Measurements from ENCODE around the gene SFPQ. TPM values are rescaled to one million over a fixed set of nuclear protein-coding genes. Genes with fewer than 3 reads are reported as not detected.
A peak's percentile ranks its signal among the peaks of the same experiment; 100 is the strongest.

The SFPQ gene
- total RNA-seq, 1 donor from 2014 or later = 216 TPM

GRCh38 chr1:35223084-35223630 lies 30.2 kb upstream of the SFPQ start:
- TF ChIP-seq CTCF (IDR thresholded peaks at IDR 0.05; ENCODE audit: insufficient read depth, low read length, poor library complexity, severe bottlenecking) = no peak
- DNase-seq (ENCODE audit: low read depth) = no peak
- no peaks in the 10 kb centered on the region for H3K36me3 ChIP-seq (ENCODE audit: control insufficient read depth, insufficient read depth, low read length)
- H3K4me3 ChIP-seq (ENCODE audit: low read depth, low read length) = no peak overlapping the region
- no peaks in the 10 kb centered on the region for H3K27me3 ChIP-seq (ENCODE audit: control insufficient read depth, insufficient read depth, low read length)

GRCh38 chr1:35222322-35223083 lies 29.6 kb upstream of the SFPQ start:
- Histone ChIP-seq H3K36me3 (ENCODE audit: control insufficient read depth, insufficient read depth, low read length) (no peaks in the 10 kb centered on the region), H3K27me3 (ENCODE audit: control insufficient read depth, insufficient read depth, low read length) (no peaks in the 10 kb centered on the region), H3K4me3 (ENCODE audit: low read depth, low read length) (no peak overlapping the region)
- no peak for TF ChIP-seq CTCF (IDR thresholded peaks at IDR 0.05; ENCODE audit: insufficient read depth, low read length, poor library complexity, severe bottlenecking)
- DNase-seq (ENCODE audit: low read depth) = no peak

- Histone ChIP-seq H3K27me3 (ENCODE audit: control insufficient read depth, insufficient read depth, low read length) (no peaks in the 10 kb centered on the region), H3K4me3 (ENCODE audit: low read depth, low read length) (no peak overlapping the region), H3K36me3 (ENCODE audit: control insufficient read depth, insufficient read depth, low read length) (no peaks in the 10 kb centered on the region)
- no peak for DNase-seq (ENCODE audit: low read depth)
- TF ChIP-seq CTCF (IDR thresholded peaks at IDR 0.05; ENCODE audit: insufficient read depth, low read length, poor library complexity, severe bottlenecking) = peak; percentile 56
These were observed 28.0 kb upstream of the SFPQ start for GRCh38 chr1:35220976-35221375.

- TF ChIP-seq CTCF (IDR thresholded peaks at IDR 0.05; ENCODE audit: insufficient read depth, low read length, poor library complexity, severe bottlenecking) = no peak
- Histone ChIP-seq H3K36me3 (ENCODE audit: control insufficient read depth, insufficient read depth, low read length) (no peaks in the 10 kb centered on the region), H3K4me3 (ENCODE audit: low read depth, low read length) (no peak overlapping the region), H3K27me3 (ENCODE audit: control insufficient read depth, insufficient read depth, low read length) (no peaks in the 10 kb centered on the region)
- DNase-seq (ENCODE audit: low read depth) = no peak
These were observed 22.4 kb upstream of the SFPQ start for GRCh38 chr1:35215346-35215745.

GRCh38 chr1:35211120-35211414 lies 18.1 kb upstream of the SFPQ start:
- DNase-seq (ENCODE audit: low read depth) = no peak
- H3K4me3 ChIP-seq (ENCODE audit: low read depth, low read length) = no peak overlapping the region
- H3K27me3 ChIP-seq (ENCODE audit: control insufficient read depth, insufficient read depth, low read length) = no peaks in the 10 kb centered on the region
- no peak for TF ChIP-seq CTCF (IDR thresholded peaks at IDR 0.05; ENCODE audit: insufficient read depth, low read length, poor library complexity, severe bottlenecking)
- no peaks in the 10 kb centered on the region for H3K36me3 ChIP-seq (ENCODE audit: control insufficient read depth, insufficient read depth, low read length)
